Spleen (tissue), 11 donors: Measurements from ENCODE around the gene EDDM3A. TPM values are rescaled to one million over a fixed set of nuclear protein-coding genes. Genes with fewer than 3 reads are reported as not detected.
"Not testable (repeated sequence)": the region's sequence is repeated elsewhere in the genome, so short reads cannot be mapped to it uniquely, and the experiment has no call there.

Experiments used
- DNase-seq: peaks from one replicate; pipeline ENCODE4 v3.0.0-alpha.2; 2020
- H3K27ac ChIP-seq, 8 donors: fragments of 200-600 bp; sonication (generic) in 7 of 8; 1 replicate in 4 of 8; 2 replicates in 4 of 8; pipeline versions ENCODE4 v1.5.0 to v1.8.0; 2016 to 2021; ENCODE audit warnings: inconsistent platforms in 4 of 8, mild to moderate bottlenecking in 4 of 8, moderate library complexity in 1 of 8
- H3K27me3 ChIP-seq, 7 donors: fragments of 200-600 bp; sonication (generic) in 6 of 7; replicated peaks in 1 of 7; 1 replicate in 4 of 7; 2 replicates in 3 of 7; pipeline versions ENCODE4 v1.5.0 to v1.8.0; 2016 to 2021; ENCODE audit warnings: inconsistent platforms in 3 of 7, mild to moderate bottlenecking in 1 of 7
- H3K36me3 ChIP-seq, 6 donors: fragments of 200-600 bp; sonication (generic) in 5 of 6; 1 replicate in 4 of 6; 2 replicates in 2 of 6; pipeline versions ENCODE4 v1.5.0 to v1.8.0; 2016 to 2021; ENCODE audit warnings: inconsistent platforms in 2 of 6
- H3K4me1 ChIP-seq, 6 donors: fragments of 200-600 bp; sonication (generic) in 5 of 6; 1 replicate in 3 of 6; 2 replicates in 3 of 6; pipeline versions ENCODE4 v1.5.0 to v1.8.0; 2016 to 2021; ENCODE audit warnings: inconsistent platforms in 3 of 6
- H3K4me3 ChIP-seq, 8 donors: fragments of 200-600 bp; sonication (generic) in 7 of 8; 1 replicate in 4 of 8; 2 replicates in 4 of 8; pipeline versions ENCODE4 v1.5.0 to v1.8.0; 2016 to 2021; ENCODE audit warnings: inconsistent platforms in 4 of 8, mild to moderate bottlenecking in 4 of 8, moderate library complexity in 2 of 8
- H3K9me3 ChIP-seq, 8 donors: fragments of 200-600 bp; sonication (generic) in 7 of 8; 1 replicate in 4 of 8; 2 replicates in 4 of 8; pipeline versions ENCODE4 v1.5.0 to v1.8.0; 2016 to 2021; ENCODE audit warnings: inconsistent platforms in 4 of 8
- POLR2A ChIP-seq, 3 donors: fragments of 450-650 bp; IDR thresholded peaks; one replicate each; pipeline ENCODE4 v1.5.1; 2017; ENCODE audit warnings: antibody characterized with exemption in 3 of 3, mild to moderate bottlenecking in 1 of 3
- POLR2AphosphoS5 ChIP-seq, 3 donors: sonication (generic); formaldehyde crosslinking; IDR thresholded peaks; one replicate each; pipeline ENCODE4 v1.5.1; 2017; ENCODE audit warnings: antibody characterized with exemption in 3 of 3
- WGBS, 5 donors: extraction: QIAGEN DNeasy Blood & Tissue Kit in 3 of 5; methylation state at CpG; one replicate each; pipeline versions ENCODE4 v1.1.5 to v1.1.7; 2013 to 2018; 5-methylcytosine and 5-hydroxymethylcytosine counted together
- intact Hi-C: fragments of 100-400 bp; cut with DNase I; formaldehyde crosslinking; loops from one replicate; pipeline ENCODE4 v1.15.0; 2023; ENCODE audit warnings: low total_unique reads
- polyA plus RNA-seq, 3 donors: library from polyadenylated mRNA; stranded (reverse); fragments of 200-250 nt; gene quantifications; one replicate each; pipeline ENCODE4 v1.2.1, GENCODE V29; 2013
- total RNA-seq, 7 donors: library from RNA; depleted of rRNA in 3 of 7; stranded (reverse); fragments of >200 nt in 3 of 7; fragmentation: NEBNext Ultra II Directional in 4 of 7; extraction: Animal tissue kit (Norgen Biotek cat#: 25700) in 4 of 7; gene quantifications; one replicate each; pipeline versions ENCODE4 v1.1.0 to v1.2.1, GENCODE V29; 2016 to 2021
- TF ChIP-seq, protein P1 (sequence below), 11 experiments: fragments of 200-600 bp in 7 of 11; fragments of 450-650 bp in 4 of 11; sonication (generic) in 4 of 11; IDR thresholded peaks in 8 of 11; conservative IDR thresholded peaks in 3 of 11; 1 replicate in 7 of 11; 2 replicates in 4 of 11; pipeline versions ENCODE4 v1.4.0 to v1.8.0; 2016 to 2021; ENCODE audit warnings: antibody characterized with exemption in 11 of 11, inconsistent platforms in 4 of 11, mild to moderate bottlenecking in 1 of 11
- donor health status: healthy with polysubstance abuse.
- donor health status: DM: no; HTN: no; CAD: no; lungs with moderate emphysema.
- donor health status: DM: no; HTN: no; CAD: no.
- donor health status: Bipolar disorder and iron deficiency.
- donor health status: healthy.
- donor health status: DM: no; HTN: no; CAD: no.
- donor health status: DM: yes; HTN: yes; CAD: no.

EDDM3A gene
- total and polyA plus RNA-seq, 10 donors = 0.24 TPM; not detected in 9

DNA sequence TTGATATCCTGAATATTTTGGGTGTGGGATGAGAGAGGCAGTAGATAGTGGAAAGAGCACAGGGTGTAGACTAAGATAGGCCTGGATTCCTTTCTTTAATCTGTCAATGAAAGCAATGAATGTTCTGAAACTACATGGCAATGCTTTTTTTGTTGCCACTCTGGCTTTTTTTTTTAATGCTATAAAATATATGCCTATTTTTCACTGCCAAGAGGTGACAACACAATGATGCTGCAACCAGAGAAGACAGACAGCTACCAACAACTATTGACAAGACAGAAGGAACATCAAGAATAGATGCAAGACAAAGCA is 47.7 kb upstream of the EDDM3A start:
- Histone ChIP-seq H3K27me3 (no peaks in the 10 kb centered on the region), H3K36me3 (peaks cover 0 to 15% (median 0%) of the 10 kb centered on the region in 6 donors), H3K9me3 (peaks cover 0 to 8% (median 0%) of the 10 kb centered on the region in 8 donors), H3K4me1 (peaks cover 0 to 16% (median 6%) of the 10 kb centered on the region in 6 donors), H3K27ac (no peak overlapping the region), H3K4me3 (no peak overlapping the region)
- no peak for DNase-seq
- TF ChIP-seq POLR2A (IDR thresholded peaks at IDR 0.05) (no peak), POLR2AphosphoS5 (IDR thresholded peaks at IDR 0.05) (no peak)
- TF ChIP-seq, protein P1, sequence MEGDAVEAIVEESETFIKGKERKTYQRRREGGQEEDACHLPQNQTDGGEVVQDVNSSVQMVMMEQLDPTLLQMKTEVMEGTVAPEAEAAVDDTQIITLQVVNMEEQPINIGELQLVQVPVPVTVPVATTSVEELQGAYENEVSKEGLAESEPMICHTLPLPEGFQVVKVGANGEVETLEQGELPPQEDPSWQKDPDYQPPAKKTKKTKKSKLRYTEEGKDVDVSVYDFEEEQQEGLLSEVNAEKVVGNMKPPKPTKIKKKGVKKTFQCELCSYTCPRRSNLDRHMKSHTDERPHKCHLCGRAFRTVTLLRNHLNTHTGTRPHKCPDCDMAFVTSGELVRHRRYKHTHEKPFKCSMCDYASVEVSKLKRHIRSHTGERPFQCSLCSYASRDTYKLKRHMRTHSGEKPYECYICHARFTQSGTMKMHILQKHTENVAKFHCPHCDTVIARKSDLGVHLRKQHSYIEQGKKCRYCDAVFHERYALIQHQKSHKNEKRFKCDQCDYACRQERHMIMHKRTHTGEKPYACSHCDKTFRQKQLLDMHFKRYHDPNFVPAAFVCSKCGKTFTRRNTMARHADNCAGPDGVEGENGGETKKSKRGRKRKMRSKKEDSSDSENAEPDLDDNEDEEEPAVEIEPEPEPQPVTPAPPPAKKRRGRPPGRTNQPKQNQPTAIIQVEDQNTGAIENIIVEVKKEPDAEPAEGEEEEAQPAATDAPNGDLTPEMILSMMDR (IDR thresholded peaks at IDR 0.05 in 8 of 11, conservative IDR thresholded peaks at IDR 0.05 in 3 of 11) = no peak
- intact Hi-C loops = loop anchor here (2.0 to 10.0 kb wide), 2 partner anchors 157 to 277 kb away; no protein-coding TSS in a partner anchor

DNA sequence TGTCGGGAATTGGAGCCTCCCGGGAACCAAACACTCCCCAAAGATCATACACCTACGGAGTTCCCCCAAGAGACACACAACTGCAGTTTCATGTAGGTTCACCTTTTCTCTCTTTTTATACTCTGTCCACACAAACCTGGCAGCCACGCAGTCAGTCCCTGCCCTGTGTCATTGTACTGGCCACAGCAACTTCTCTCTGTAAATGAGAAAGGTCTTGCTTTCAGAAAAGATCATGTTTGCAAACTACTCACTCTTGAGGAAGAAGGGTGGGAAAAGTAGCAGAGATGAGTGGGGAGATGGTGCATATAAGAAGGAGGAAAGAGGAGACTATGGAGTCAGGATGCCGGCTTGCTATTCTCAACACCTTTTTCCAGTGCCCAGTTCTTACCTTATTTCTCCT is 46.8 kb upstream of the EDDM3A start:
- peaks cover 0 to 8% (median 0%) of the 10 kb centered on the region in 8 donors for H3K9me3 ChIP-seq
- TF ChIP-seq POLR2AphosphoS5 (IDR thresholded peaks at IDR 0.05) (no peak), POLR2A (IDR thresholded peaks at IDR 0.05) (no peak)
- TF ChIP-seq, protein P1 (IDR thresholded peaks at IDR 0.05 in 8 of 11, conservative IDR thresholded peaks at IDR 0.05 in 3 of 11) = no peak
- peak overlapping the region in 1 of 8 donors; percentile 3 for H3K27ac ChIP-seq
- peaks cover 0 to 10% (median 0%) of the 10 kb centered on the region in 6 donors for H3K36me3 ChIP-seq
- intact Hi-C loops = loop anchor here (2.0 to 10.0 kb wide), 2 partner anchors 156 to 276 kb away; no protein-coding TSS in a partner anchor
- peaks cover 0 to 16% (median 6%) of the 10 kb centered on the region in 6 donors for H3K4me1 ChIP-seq
- no peak overlapping the region for H3K4me3 ChIP-seq
- DNase-seq = no peak
- no peaks in the 10 kb centered on the region for H3K27me3 ChIP-seq
- WGBS, 5 donors = 84 to 97% (median 94%) methylated on average over 5 of the region's 5 CpGs

DNA sequence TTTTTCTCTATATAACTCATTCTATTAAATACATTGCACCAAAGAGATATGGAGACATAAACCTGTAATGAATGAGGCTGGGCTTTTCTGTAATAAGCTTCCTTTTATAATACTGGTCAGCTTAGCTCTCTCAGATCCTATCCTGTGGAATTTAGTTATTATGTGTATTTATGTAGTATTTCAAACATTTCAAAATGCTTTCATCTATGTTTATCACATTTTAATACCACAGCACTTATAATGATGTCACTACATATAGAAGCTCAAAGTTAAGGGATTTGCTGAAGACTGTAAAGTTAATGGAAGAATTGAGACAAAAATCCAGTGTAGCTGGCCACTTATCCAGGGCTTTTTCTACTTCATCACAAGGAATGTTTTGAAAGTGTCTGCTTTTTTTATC is 45.8 kb upstream of the EDDM3A start:
- intact Hi-C loops = loop anchor here (2.0 to 10.0 kb wide), 2 partner anchors 155 to 275 kb away; no protein-coding TSS in a partner anchor

DNA sequence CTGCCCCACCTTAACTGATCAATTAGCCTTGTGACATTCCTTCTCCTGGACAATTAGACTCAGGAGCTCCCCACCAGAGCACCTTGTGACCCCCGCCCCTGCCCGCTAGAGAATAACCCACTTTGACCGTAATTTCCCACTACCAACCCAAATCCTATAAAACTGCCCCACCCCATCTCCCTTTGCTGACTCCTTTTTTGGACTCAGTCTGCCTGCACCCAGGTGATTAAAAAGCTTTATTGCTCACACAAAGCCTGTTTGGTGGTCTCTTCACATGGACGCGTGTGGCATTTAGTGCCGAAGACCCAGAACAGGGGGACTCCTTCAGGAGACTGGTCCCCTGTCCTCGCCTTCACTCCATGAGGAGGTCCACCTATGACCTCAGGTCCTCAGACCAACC is 44.7 kb upstream of the EDDM3A start:
- intact Hi-C loops, H3K36me3 ChIP-seq, H3K27ac ChIP-seq, H3K4me3 ChIP-seq, DNase-seq, H3K27me3 ChIP-seq: not testable (repeated sequence)
- WGBS, 5 donors = 92 to 96% (median 95%) methylated on average over 7 of the region's 7 CpGs
- H3K4me1 ChIP-seq = peaks cover 0 to 16% (median 6%) of the 10 kb centered on the region in 6 donors
- peaks cover 0 to 19% (median 5%) of the 10 kb centered on the region in 8 donors for H3K9me3 ChIP-seq

More for the DNA sequence above, 45.8 kb upstream of the EDDM3A start:
- Histone ChIP-seq H3K27ac (no peak overlapping the region), H3K9me3 (peaks cover 0 to 9% (median 0%) of the 10 kb centered on the region in 8 donors), H3K4me1 (peaks cover 0 to 16% (median 6%) of the 10 kb centered on the region in 6 donors), H3K27me3 (no peaks in the 10 kb centered on the region), H3K4me3 (no peak overlapping the region), H3K36me3 (peaks cover 0 to 10% (median 0%) of the 10 kb centered on the region in 6 donors)
- TF ChIP-seq, protein P1 (IDR thresholded peaks at IDR 0.05 in 8 of 11, conservative IDR thresholded peaks at IDR 0.05 in 3 of 11) = no peak
- TF ChIP-seq POLR2A (IDR thresholded peaks at IDR 0.05) (no peak), POLR2AphosphoS5 (IDR thresholded peaks at IDR 0.05) (no peak)
- no peak for DNase-seq
